Omental fat pad (tissue), 4 donors: ENCODE results near the gene EFCC1. TPM values are rescaled to one million over a fixed set of nuclear protein-coding genes. Genes with fewer than 3 reads are reported as not detected.

ENCODE experiments used
- ATAC-seq: fragments of 150-250 bp; one replicate; pipeline ENCODE4 v1.9.1; 2016; ENCODE audit warnings: mild to moderate bottlenecking, moderate library complexity; ENCODE audit not compliant: low FRiP score
- DNase-seq: peaks from one replicate; pipeline ENCODE4 v3.0.0-alpha.2; 2019; ENCODE audit warnings: low spot score
- CTCF ChIP-seq, 3 donors: fragments of 450-650 bp; IDR thresholded peaks; one replicate each; pipeline ENCODE4 v1.5.1; 2016 to 2017; ENCODE audit warnings: antibody characterized with exemption in 3 of 3, mild to moderate bottlenecking in 3 of 3, moderate library complexity in 2 of 3
- total RNA-seq, 4 donors: library from RNA; depleted of rRNA; stranded (reverse); fragments of >200 nt; gene quantifications; one replicate each; pipeline ENCODE4 v1.1.0, GENCODE V29; 2016

EFCC1 gene
- total RNA-seq, 4 donors from 2014 or later: 0.72 to 6.3 (median 1.2) TPM

- ATAC-seq (no peak), DNase-seq (no peak)
- TF ChIP-seq CTCF (IDR thresholded peaks at IDR 0.05): no peak
Observed at GRCh38 chr3:129025108-129025507, 24.0 kb downstream of the EFCC1 start.

- DNase-seq: no peak
- TF ChIP-seq CTCF (IDR thresholded peaks at IDR 0.05): no peak
- ATAC-seq: no peak
Observed at GRCh38 chr3:129025691-129026435, 24.8 kb downstream of the EFCC1 start.

DNA sequence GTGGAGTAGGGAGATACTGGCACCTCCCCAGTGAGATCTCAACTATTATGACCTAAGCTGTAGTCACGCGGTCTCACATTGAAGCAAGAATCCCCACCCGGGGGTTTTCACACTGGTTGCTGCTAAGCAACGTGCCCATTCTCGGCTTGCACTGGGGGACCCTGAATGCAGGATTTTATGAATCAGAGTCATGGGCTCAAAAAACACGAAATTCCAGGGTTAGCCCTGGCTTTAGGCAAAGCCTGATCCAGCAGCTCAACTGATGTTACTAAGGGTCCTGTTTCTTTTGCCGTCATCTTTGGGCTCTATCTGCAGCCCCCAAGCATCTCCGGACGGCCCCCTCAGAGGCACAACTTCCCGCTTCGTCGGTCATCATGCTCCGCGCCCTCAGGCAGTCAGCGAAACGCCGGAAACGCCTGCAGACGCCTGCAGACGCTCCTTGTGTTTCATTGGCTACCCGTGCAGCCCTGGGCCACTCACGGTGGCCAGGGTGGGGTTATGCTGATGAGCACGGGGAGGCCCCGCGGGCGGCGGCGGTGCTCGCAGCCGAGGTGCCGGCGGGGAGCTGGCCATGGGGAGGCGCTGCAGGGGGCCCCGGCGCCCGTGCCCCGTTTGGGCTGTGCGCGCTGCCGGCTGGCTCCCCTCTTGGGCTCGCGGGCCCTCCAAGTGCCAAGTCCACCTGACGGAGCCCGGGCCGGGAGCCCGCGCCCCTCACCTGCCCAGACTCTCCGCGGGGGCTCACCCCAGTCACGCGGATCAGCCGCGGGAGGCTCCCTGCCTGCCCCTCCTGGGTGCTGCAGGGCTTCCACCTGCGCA, 25.8 kb downstream of the EFCC1 start:
- peak; percentile 96 for ATAC-seq
- TF ChIP-seq CTCF (IDR thresholded peaks at IDR 0.05): peak in 1 of 3 donors; percentile 42
- DNase-seq: peak; percentile 72

DNA sequence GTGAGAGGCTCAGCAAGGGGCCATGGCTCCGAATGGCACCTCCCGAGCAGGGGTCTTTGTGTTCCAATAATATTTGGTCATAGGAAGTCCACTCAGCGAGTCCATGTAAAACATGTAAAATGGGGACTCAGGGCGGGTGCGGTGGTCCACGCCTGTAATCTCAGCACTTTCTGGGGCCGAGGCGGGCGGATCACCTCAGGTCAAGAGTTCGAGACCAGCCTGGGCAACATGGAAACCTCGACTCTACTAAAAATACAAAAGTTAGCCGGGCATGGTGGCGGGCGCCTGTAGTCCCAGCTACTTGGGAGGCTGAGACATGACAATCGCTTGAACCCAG, 26.4 kb downstream of the EFCC1 start:
- TF ChIP-seq CTCF (IDR thresholded peaks at IDR 0.05): no peak
- DNase-seq: no peak
- ATAC-seq: no peak

DNA sequence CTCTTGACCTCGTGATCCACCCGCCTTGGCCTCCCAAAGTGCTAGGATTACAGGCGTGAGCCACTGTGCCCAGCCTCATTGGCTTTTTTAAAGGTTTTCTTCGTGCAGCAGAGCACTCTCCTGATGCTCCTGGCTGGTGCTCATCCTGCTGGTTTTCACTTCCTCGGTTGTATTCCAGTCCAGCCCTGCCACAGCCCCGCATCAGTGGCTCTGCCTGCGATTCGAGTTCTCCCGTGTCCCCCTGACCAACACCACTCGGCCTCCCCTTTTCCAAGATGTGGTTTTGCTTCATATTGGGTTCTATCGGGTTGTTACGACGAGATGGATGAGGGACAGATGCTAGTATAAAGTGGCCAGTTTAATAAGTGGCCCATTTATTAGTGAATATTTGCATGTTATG, 27.8 kb downstream of the EFCC1 start:
- no peak for TF ChIP-seq CTCF (IDR thresholded peaks at IDR 0.05)
- no peak for ATAC-seq
- no peak for DNase-seq

DNA sequence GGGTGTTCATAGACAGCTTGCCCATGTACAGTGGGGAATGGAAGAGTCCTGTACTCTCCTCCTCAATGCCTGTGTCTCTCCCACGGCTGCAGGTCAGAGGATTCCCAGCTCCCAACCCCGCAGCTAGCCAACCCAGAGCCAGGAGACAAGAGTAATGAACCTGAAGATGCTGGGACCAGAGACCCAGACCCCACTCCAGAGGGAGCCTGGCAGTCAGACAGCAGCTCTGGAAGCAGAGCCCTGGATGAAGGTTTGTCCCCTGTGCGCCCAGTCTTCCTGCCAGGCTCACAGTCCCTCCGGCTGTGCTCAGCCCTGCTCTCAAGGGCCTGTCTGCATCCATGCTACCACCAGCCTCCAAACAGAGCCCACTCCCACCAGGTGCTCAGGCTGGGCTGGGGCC, 29.5 kb downstream of the EFCC1 start:
- ATAC-seq: no peak
- no peak for DNase-seq
- no peak for TF ChIP-seq CTCF (IDR thresholded peaks at IDR 0.05)
